Measurements from ENCODE around the gene TEKT2. TPM values are rescaled to one million over a fixed set of nuclear protein-coding genes. Genes with fewer than 3 reads are reported as not detected.

The TEKT2 gene
- total RNA-seq, 4 donors from 2014 or later = 0.57 TPM; not detected in 3

GRCh38 chr1:36133484-36133883 is 49.6 kb downstream of the TEKT2 start:
- TF ChIP-seq, protein P1, sequence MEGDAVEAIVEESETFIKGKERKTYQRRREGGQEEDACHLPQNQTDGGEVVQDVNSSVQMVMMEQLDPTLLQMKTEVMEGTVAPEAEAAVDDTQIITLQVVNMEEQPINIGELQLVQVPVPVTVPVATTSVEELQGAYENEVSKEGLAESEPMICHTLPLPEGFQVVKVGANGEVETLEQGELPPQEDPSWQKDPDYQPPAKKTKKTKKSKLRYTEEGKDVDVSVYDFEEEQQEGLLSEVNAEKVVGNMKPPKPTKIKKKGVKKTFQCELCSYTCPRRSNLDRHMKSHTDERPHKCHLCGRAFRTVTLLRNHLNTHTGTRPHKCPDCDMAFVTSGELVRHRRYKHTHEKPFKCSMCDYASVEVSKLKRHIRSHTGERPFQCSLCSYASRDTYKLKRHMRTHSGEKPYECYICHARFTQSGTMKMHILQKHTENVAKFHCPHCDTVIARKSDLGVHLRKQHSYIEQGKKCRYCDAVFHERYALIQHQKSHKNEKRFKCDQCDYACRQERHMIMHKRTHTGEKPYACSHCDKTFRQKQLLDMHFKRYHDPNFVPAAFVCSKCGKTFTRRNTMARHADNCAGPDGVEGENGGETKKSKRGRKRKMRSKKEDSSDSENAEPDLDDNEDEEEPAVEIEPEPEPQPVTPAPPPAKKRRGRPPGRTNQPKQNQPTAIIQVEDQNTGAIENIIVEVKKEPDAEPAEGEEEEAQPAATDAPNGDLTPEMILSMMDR (IDR thresholded peaks at IDR 0.05; ENCODE audit: low read depth) = no peak

- TF ChIP-seq, protein P1 (IDR thresholded peaks at IDR 0.05; ENCODE audit: low read depth) = no peak
Measured at GRCh38 chr1:36134031-36134430, 50.1 kb downstream of the TEKT2 start.

GRCh38 chr1:36134505-36135329 is 50.8 kb downstream of the TEKT2 start:
- TF ChIP-seq, protein P1 (IDR thresholded peaks at IDR 0.05; ENCODE audit: low read depth) = no peak

DNA sequence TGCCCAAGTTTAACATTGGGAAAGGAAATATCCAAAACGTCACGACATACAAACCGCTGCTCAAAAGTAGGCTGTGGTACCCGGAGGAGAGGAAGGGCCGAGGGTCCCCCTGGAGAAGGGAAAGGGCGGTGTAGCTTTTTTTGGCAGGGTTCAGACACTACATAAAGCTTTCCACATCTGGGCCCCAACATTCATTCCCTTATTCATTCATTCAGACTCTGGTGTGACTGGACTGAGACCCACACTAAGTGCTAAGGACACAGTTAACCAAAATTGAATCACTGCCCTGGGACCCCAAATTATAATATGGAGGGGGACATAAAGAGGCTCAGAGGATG is 51.4 kb downstream of the TEKT2 start:
- TF ChIP-seq, protein P1 (IDR thresholded peaks at IDR 0.05; ENCODE audit: low read depth) = no peak

GRCh38 chr1:36135796-36136195 is 51.9 kb downstream of the TEKT2 start:
- TF ChIP-seq, protein P1 (IDR thresholded peaks at IDR 0.05; ENCODE audit: low read depth) = no peak

- TF ChIP-seq, protein P1 (IDR thresholded peaks at IDR 0.05; ENCODE audit: low read depth) = no peak
Measured at GRCh38 chr1:36136535-36136934, 52.6 kb downstream of the TEKT2 start.

- TF ChIP-seq, protein P1 (IDR thresholded peaks at IDR 0.05; ENCODE audit: low read depth) = no peak
Measured at GRCh38 chr1:36137226-36137625, 53.3 kb downstream of the TEKT2 start.

All from subcutaneous adipose tissue (tissue), 4 donors.